Progenitor cell of endocrine pancreas (in vitro differentiated cells): Measurements from ENCODE around the gene GP2. TPM values are rescaled to one million over a fixed set of nuclear protein-coding genes. Genes with fewer than 3 reads are reported as not detected.

Experiments
- DNase-seq: peaks from one replicate; pipeline ENCODE4 v3.0.0; 2021; ENCODE audit warnings: low spot score; ENCODE audit not compliant: unreplicated experiment
- H3K27ac Mint-ChIP-seq: 2 replicates; pipeline ENCODE4 v1.8.0; 2021; ENCODE audit warnings: mild to moderate bottlenecking, moderate library complexity, mixed read lengths
- H3K27me3 Mint-ChIP-seq: 2 replicates; pipeline ENCODE4 v1.8.0; 2021; ENCODE audit warnings: mixed read lengths
- H3K36me3 Mint-ChIP-seq: 2 replicates; pipeline ENCODE4 v1.8.0; 2022; ENCODE audit warnings: mixed read lengths; ENCODE audit not compliant: insufficient read depth
- H3K4me1 Mint-ChIP-seq: 2 replicates; pipeline ENCODE4 v1.8.0; 2021; ENCODE audit warnings: low read depth, mixed read lengths
- H3K4me3 Mint-ChIP-seq: 2 replicates; pipeline ENCODE4 v1.8.0; 2021; ENCODE audit warnings: low read depth, mild to moderate bottlenecking, moderate library complexity, mixed read lengths
- H3K9me3 Mint-ChIP-seq: 2 replicates; pipeline ENCODE4 v1.8.0; 2021; ENCODE audit warnings: low read depth, mixed read lengths
- total RNA-seq: library from RNA; stranded (reverse); gene quantifications from 2 replicates; pipeline ENCODE4 v1.2.1, GENCODE V29; 2021
- TF ChIP-seq, protein P1 (sequence below): fragments of 200-600 bp; sonication (generic); IDR thresholded peaks from one replicate; pipeline ENCODE4 v1.5.0; 2021; ENCODE audit warnings: antibody characterized with exemption, mild to moderate bottlenecking; ENCODE audit not compliant: unreplicated experiment

Gene GP2
- total RNA-seq, 1 donor from 2014 or later, result 13.4 TPM

DNA sequence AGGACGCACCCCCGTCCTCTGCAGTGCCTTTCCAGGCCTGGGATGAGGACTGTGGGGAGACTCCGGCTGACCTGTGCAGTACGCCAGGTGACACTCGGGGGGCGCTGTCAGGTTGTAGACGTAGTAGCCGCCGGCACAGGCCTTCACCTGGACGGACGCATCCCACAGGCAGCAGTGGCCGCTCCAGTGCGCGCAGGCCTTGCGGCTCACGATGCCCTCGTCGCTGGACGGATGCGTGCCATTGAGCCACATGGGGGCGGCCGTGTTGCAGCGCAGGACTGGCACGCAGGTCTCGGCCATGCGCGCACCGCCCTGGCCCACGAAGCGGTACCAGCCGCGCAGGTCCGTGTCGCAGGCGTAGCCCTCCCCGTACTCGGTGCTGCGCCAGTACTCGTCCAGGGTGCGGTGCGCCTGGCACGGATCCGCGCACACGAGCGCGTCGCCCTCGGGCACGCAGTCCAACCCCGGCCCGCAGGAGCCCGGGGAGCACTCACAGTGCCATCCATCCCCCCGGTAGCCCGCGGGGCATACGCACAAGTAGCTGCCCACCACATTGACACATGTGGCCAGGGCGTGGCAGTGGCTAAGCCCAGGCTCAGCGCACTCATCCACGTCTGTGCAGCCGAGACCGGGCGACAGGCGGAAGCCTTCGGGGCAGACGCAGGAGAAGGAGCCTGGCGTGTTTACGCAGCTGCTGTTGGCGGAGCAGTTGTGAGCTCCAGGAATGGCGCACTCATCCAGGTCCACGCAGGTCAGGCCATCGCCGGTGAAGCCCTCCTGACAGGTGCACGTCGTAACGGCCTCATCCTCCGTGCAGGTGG, 21.3 kb upstream of the GP2 start:
- DNase-seq, result no peak
- no peaks in the 10 kb centered on the region for H3K36me3 Mint-ChIP-seq
- TF ChIP-seq, protein P1, sequence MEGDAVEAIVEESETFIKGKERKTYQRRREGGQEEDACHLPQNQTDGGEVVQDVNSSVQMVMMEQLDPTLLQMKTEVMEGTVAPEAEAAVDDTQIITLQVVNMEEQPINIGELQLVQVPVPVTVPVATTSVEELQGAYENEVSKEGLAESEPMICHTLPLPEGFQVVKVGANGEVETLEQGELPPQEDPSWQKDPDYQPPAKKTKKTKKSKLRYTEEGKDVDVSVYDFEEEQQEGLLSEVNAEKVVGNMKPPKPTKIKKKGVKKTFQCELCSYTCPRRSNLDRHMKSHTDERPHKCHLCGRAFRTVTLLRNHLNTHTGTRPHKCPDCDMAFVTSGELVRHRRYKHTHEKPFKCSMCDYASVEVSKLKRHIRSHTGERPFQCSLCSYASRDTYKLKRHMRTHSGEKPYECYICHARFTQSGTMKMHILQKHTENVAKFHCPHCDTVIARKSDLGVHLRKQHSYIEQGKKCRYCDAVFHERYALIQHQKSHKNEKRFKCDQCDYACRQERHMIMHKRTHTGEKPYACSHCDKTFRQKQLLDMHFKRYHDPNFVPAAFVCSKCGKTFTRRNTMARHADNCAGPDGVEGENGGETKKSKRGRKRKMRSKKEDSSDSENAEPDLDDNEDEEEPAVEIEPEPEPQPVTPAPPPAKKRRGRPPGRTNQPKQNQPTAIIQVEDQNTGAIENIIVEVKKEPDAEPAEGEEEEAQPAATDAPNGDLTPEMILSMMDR, result no peak
- H3K4me1 Mint-ChIP-seq, result peaks cover 8% of the 10 kb centered on the region
- peaks cover 6% of the 10 kb centered on the region for H3K27me3 Mint-ChIP-seq
- no peaks in the 10 kb centered on the region for H3K9me3 Mint-ChIP-seq
- H3K4me3 Mint-ChIP-seq, result no peak overlapping the region
- H3K27ac Mint-ChIP-seq, result no peak overlapping the region

DNA sequence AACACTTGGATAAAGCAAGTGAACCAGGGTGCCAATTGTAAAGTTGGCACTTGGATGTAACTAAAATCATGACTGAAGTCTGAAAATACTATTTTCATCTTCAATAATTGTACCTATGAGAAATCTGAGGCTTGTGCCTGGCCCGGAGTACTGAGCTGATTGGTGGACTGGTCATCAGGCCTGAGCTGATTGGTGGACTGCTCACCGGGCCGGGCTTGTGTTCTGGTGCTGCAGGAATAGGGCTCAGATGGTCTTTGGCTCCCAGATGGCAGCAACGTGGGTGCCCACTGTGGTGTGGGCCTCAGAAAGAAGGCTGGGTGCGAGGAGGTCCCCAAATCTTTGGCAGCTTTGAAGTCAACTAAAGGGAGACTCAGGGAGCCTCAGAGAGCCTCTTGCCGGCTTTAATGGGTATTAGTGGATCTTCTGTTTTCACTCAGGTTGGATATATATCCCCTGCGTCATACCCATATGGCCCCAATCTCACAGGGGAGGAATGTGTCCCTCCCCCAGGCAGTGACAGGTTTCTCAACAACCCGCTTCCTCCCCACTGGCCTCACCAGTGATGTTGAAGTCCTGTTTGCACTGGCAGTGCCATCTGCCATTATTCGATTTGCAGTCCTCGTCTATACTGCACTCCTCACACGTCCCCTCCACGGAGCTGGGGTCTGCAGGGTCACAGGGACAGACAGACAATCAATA, 20.5 kb upstream of the GP2 start:
- Mint-ChIP-seq H3K4me3 (no peak overlapping the region), H3K27me3 (peaks cover 6% of the 10 kb centered on the region), H3K4me1 (peaks cover 2% of the 10 kb centered on the region), H3K27ac (no peak overlapping the region), H3K9me3 (no peaks in the 10 kb centered on the region), H3K36me3 (no peaks in the 10 kb centered on the region)
- DNase-seq, result no peak
- TF ChIP-seq, protein P1, result no peak

DNA sequence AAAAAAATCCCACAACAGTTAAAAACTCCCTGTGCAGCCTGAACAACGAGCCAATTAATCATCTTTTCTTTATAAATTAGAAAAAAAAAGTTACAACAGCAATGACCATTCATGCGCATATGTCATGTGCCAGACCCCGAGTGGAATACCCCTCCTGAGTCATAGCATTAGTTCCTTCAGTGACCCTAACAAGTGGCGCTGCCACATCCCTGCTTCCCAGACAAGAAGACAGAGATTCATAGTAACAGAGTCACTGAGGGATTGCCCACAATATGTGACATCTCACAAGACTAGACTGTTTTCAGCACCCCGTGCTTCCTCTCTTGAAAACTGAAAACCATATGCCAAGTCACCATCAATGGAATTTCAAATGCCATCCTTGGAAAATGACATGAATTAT, 17.3 kb upstream of the GP2 start:
- H3K4me3 Mint-ChIP-seq, result no peak overlapping the region

DNA sequence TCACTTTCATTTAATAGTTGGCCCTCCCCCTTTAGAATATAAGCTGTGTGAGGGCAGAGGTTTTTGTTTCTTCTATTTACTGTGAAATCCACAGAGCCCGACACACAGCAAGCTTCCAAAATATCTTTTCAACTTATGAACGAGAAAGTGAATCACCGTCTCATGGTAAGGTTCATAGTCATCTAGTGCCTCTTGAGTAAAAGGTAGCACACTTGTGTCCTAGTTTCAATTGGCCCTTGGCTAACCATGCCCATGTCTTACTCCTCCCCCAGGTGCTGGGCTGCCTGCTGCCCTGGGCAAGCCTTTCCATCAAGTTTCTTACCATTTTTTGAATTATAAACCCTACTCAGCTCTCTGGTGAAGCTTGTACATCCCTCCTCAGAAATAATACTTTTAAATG, 12.4 kb upstream of the GP2 start:
- no peak overlapping the region for H3K4me3 Mint-ChIP-seq
- peaks cover 6% of the 10 kb centered on the region for H3K4me1 Mint-ChIP-seq
- peaks cover 3% of the 10 kb centered on the region for H3K27me3 Mint-ChIP-seq
- TF ChIP-seq, protein P1, result no peak
- H3K36me3 Mint-ChIP-seq, result no peaks in the 10 kb centered on the region
- no peak for DNase-seq
- no peak overlapping the region for H3K27ac Mint-ChIP-seq
- no peaks in the 10 kb centered on the region for H3K9me3 Mint-ChIP-seq

More for the DNA sequence above, 17.3 kb upstream of the GP2 start:
- H3K36me3 Mint-ChIP-seq, result no peaks in the 10 kb centered on the region
- H3K9me3 Mint-ChIP-seq, result no peaks in the 10 kb centered on the region
- H3K27me3 Mint-ChIP-seq, result peaks cover 3% of the 10 kb centered on the region
- H3K4me1 Mint-ChIP-seq, result no peaks in the 10 kb centered on the region
- TF ChIP-seq, protein P1, result no peak
- H3K27ac Mint-ChIP-seq, result no peak overlapping the region
- no peak for DNase-seq

DNA sequence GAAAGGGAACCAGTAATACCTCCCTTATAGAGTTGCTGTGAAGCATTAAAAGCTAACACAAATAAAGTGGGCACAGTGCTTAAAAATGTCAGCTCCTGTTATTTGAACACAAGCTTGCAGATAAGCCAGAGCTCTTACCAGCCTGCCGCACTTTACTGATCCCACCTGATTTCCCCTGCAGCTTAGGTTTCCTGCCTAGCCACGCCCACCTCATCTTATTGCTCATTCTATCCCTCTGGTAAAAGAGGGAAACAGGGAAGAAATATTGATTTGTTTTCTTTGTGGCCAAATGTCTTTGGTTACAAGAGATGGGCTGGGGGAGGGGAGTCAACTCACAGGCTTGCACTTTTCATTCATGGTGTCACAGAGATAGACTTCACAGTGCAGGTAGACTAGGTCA, 9.6 kb upstream of the GP2 start:
- Mint-ChIP-seq H3K36me3 (no peaks in the 10 kb centered on the region), H3K9me3 (no peaks in the 10 kb centered on the region), H3K27me3 (peaks cover 3% of the 10 kb centered on the region), H3K4me1 (peaks cover 10% of the 10 kb centered on the region), H3K27ac (no peak overlapping the region), H3K4me3 (no peak overlapping the region)
- no peak for DNase-seq
- TF ChIP-seq, protein P1, result no peak
